Measurements from ENCODE around the gene SLAMF8. TPM values are rescaled to one million over a fixed set of nuclear protein-coding genes. Genes with fewer than 3 reads are reported as not detected.

SLAMF8 gene
- 0.42 and 0.51 TPM in 2 replicates for polyA plus RNA-seq (2013)

DNA sequence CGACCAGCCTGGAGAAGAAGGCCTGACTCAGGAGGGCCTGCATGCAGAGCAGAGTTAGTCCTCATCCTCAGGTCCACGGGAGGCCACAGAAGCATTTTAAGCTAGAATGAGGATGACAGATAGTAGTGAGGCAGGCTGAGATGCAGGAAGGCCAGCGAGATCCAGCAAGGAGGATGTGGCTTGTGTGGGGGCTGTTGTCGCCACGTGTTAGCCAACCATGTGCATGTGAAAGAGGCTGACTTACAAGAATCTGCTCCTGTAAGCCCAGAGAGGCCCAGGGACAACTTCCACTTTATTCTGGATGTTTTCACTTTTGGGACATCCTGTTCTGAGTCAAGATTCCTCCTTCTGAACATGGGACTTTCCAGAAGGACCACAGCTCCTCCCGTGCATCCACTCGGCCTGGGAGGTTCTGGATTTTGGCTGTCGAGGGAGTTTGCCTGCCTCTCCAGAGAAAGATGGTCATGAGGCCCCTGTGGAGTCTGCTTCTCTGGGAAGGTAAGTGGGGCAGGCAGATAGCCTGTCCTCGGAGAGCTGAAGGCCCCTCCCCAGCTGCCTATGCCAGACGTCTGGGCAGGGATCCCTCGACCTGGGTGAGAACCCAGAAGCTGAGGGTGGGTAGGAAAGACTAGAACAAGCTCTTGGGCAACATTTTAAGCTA lies at the start of gene SLAMF8:
Gene SLAMF8, plus strand, starts transcription at position 433 of the 661 bp plus-strand sequence. Its CDS starts 26 bp downstream, at position 459.
- Histone ChIP-seq H2BK120ac (ENCODE audit: insufficient read depth, low read length, poor library complexity) (no peak within 1 kb of the TSS), H3K36me3 (ENCODE audit: control insufficient read depth in 1 of 2, insufficient read depth in 2 of 2, low read length in 2 of 2) (no peaks in the 10 kb centered on the region), H3K9me3 (ENCODE audit: insufficient read depth, low read depth, low read length) (no peaks in the 10 kb centered on the region), H4K8ac (ENCODE audit: low read depth, low read length) (no peak within 1 kb of the TSS), H3K4me1 (ENCODE audit: control insufficient read depth in 1 of 2, insufficient read depth in 2 of 2, low read length in 2 of 2) (peaks cover 18 to 26% of the 10 kb centered on the region in 2 experiments), H3K27ac (ENCODE audit: low read depth, low read length) (peak within 1 kb of the TSS; percentile 15), H3K4ac (ENCODE audit: low read depth, low read length) (no peak within 1 kb of the TSS), H3K9ac (ENCODE audit: low read length) (no peak within 1 kb of the TSS), H3K79me1 (ENCODE audit: low read length) (peaks cover 2% of the 10 kb centered on the region), H3K23ac (ENCODE audit: low read length) (no peak within 1 kb of the TSS), H2AFZ (ENCODE audit: insufficient read depth, low read length, poor library complexity) (no peak within 1 kb of the TSS), H3K14ac (ENCODE audit: low read length) (no peak within 1 kb of the TSS), H3K4me3 (ENCODE audit: low read depth, low read length) (no peak within 1 kb of the TSS), H3K4me2 (ENCODE audit: low read length) (no peak within 1 kb of the TSS), H3K27me3 (ENCODE audit: insufficient read depth, low read length) (no peaks in the 10 kb centered on the region), H3K79me2 (ENCODE audit: control insufficient read depth, insufficient read depth, low read length, poor library complexity) (no peaks in the 10 kb centered on the region), H3K18ac (ENCODE audit: low read length) (no peak within 1 kb of the TSS), H2BK5ac (ENCODE audit: low read depth, low read length, poor library complexity) (no peak within 1 kb of the TSS), H4K12ac (ENCODE audit: low read depth, low read length) (no peak within 1 kb of the TSS), H2BK12ac (ENCODE audit: low read length) (peak within 1 kb of the TSS; percentile 3), H4K91ac (ENCODE audit: low read depth, low read length) (peak within 1 kb of the TSS; percentile 7), H2AK5ac (ENCODE audit: low read length) (no peak within 1 kb of the TSS)
- DNase-seq = peak in 1 of 2 donors; percentile 38
- WGBS (ENCODE audit: extremely low coverage, insufficient coverage, insufficient read length) = no CpG with 5 or more reads among the region's 11 CpGs

DNA sequence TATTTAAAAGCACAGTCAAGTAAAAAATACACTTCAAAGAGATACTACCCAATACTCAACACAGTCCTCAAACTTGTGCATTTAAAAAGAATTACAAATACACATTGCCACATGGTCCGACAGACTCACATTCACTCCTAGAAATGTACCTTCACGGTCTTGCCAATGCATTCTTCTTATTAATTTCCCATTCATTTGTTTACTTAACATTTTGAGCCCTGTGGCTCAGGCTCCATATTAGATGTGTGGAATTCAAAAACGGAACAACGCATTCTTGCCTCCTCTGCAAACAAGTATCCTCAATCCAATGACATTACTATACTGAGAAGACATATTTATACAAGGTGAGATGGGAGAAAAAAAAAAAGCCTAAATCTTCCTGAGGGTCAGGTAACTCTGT lies 48.4 kb upstream of the SLAMF8 start:
- Histone ChIP-seq H3K14ac (ENCODE audit: low read length) (no peak overlapping the region), H4K91ac (ENCODE audit: low read depth, low read length) (no peak overlapping the region), H3K4me2 (ENCODE audit: low read length) (no peak overlapping the region), H3K4me3 (ENCODE audit: low read depth, low read length) (no peak overlapping the region), H3K9ac (ENCODE audit: low read length) (no peak overlapping the region), H4K8ac (ENCODE audit: low read depth, low read length) (no peak overlapping the region), H2BK120ac (ENCODE audit: insufficient read depth, low read length, poor library complexity) (no peak overlapping the region), H3K4ac (ENCODE audit: low read depth, low read length) (no peak overlapping the region), H2AFZ (ENCODE audit: insufficient read depth, low read length, poor library complexity) (no peak overlapping the region), H2BK5ac (ENCODE audit: low read depth, low read length, poor library complexity) (no peak overlapping the region), H3K9me3 (ENCODE audit: insufficient read depth, low read depth, low read length) (no peaks in the 10 kb centered on the region), H3K36me3 (ENCODE audit: control insufficient read depth in 1 of 2, insufficient read depth in 2 of 2, low read length in 2 of 2) (peaks cover 0 to 3% of the 10 kb centered on the region in 2 experiments), H2AK5ac (ENCODE audit: low read length) (no peak overlapping the region), H4K12ac (ENCODE audit: low read depth, low read length) (no peak overlapping the region), H2BK12ac (ENCODE audit: low read length) (no peak overlapping the region), H3K27ac (ENCODE audit: low read depth, low read length) (no peak overlapping the region), H3K27me3 (ENCODE audit: insufficient read depth, low read length) (no peaks in the 10 kb centered on the region), H3K23ac (ENCODE audit: low read length) (no peak overlapping the region), H3K79me2 (ENCODE audit: control insufficient read depth, insufficient read depth, low read length, poor library complexity) (no peaks in the 10 kb centered on the region), H3K18ac (ENCODE audit: low read length) (no peak overlapping the region), H3K4me1 (ENCODE audit: control insufficient read depth in 1 of 2, insufficient read depth in 2 of 2, low read length in 2 of 2) (peaks cover 0 to 9% of the 10 kb centered on the region in 2 experiments), H3K79me1 (ENCODE audit: low read length) (peaks cover 3% of the 10 kb centered on the region)
- no CpG with 5 or more reads among the region's 4 CpGs for WGBS (ENCODE audit: extremely low coverage, insufficient coverage, insufficient read length)
- no peak for DNase-seq

DNA sequence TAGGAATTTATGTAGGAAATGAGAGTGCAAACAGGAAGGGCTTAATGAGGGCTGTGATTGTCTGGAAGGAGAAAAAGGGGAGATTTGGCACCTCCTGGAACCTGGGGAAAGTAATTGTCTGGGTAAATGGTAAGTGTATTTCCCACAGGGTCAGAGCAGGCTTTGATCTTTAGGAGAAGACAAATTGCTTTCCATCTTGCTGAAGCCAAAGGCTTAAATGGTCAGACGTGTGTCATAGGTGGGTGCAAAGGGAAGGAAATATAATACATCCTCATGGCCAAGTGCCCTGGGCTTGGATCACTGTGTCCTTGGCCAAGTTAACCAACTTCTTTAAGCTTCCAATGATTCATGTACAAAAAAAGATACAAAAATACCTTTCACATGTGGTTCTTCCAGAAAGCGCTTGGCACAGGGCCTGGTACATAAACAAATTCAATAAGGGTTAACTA lies 47.2 kb upstream of the SLAMF8 start:
- H2BK120ac ChIP-seq (ENCODE audit: insufficient read depth, low read length, poor library complexity) = no peak overlapping the region
- H3K9ac ChIP-seq (ENCODE audit: low read length) = no peak overlapping the region
- no peaks in the 10 kb centered on the region for H3K79me2 ChIP-seq (ENCODE audit: control insufficient read depth, insufficient read depth, low read length, poor library complexity)
- H4K12ac ChIP-seq (ENCODE audit: low read depth, low read length) = no peak overlapping the region
- no peak overlapping the region for H3K27ac ChIP-seq (ENCODE audit: low read depth, low read length)
- H3K14ac ChIP-seq (ENCODE audit: low read length) = no peak overlapping the region
- H4K8ac ChIP-seq (ENCODE audit: low read depth, low read length) = no peak overlapping the region
- WGBS (ENCODE audit: extremely low coverage, insufficient coverage, insufficient read length) = no CpG with 5 or more reads among the region's 2 CpGs
- H3K4me2 ChIP-seq (ENCODE audit: low read length) = no peak overlapping the region
- H2BK12ac ChIP-seq (ENCODE audit: low read length) = no peak overlapping the region
- no peak overlapping the region for H3K4me3 ChIP-seq (ENCODE audit: low read depth, low read length)
- no peak overlapping the region for H2AK5ac ChIP-seq (ENCODE audit: low read length)
- H3K4me1 ChIP-seq (ENCODE audit: control insufficient read depth in 1 of 2, insufficient read depth in 2 of 2, low read length in 2 of 2) = peaks cover 5 to 17% of the 10 kb centered on the region in 2 experiments
- H2AFZ ChIP-seq (ENCODE audit: insufficient read depth, low read length, poor library complexity) = no peak overlapping the region
- no peak overlapping the region for H3K4ac ChIP-seq (ENCODE audit: low read depth, low read length)
- H3K27me3 ChIP-seq (ENCODE audit: insufficient read depth, low read length) = no peaks in the 10 kb centered on the region
- no peak overlapping the region for H2BK5ac ChIP-seq (ENCODE audit: low read depth, low read length, poor library complexity)
- DNase-seq = no peak
- H3K18ac ChIP-seq (ENCODE audit: low read length) = no peak overlapping the region
- H3K9me3 ChIP-seq (ENCODE audit: insufficient read depth, low read depth, low read length) = no peaks in the 10 kb centered on the region
- H3K36me3 ChIP-seq (ENCODE audit: control insufficient read depth in 1 of 2, insufficient read depth in 2 of 2, low read length in 2 of 2) = peaks cover 0 to 3% of the 10 kb centered on the region in 2 experiments
- H3K23ac ChIP-seq (ENCODE audit: low read length) = no peak overlapping the region
- peaks cover 3% of the 10 kb centered on the region for H3K79me1 ChIP-seq (ENCODE audit: low read length)
- H4K91ac ChIP-seq (ENCODE audit: low read depth, low read length) = no peak overlapping the region

DNA sequence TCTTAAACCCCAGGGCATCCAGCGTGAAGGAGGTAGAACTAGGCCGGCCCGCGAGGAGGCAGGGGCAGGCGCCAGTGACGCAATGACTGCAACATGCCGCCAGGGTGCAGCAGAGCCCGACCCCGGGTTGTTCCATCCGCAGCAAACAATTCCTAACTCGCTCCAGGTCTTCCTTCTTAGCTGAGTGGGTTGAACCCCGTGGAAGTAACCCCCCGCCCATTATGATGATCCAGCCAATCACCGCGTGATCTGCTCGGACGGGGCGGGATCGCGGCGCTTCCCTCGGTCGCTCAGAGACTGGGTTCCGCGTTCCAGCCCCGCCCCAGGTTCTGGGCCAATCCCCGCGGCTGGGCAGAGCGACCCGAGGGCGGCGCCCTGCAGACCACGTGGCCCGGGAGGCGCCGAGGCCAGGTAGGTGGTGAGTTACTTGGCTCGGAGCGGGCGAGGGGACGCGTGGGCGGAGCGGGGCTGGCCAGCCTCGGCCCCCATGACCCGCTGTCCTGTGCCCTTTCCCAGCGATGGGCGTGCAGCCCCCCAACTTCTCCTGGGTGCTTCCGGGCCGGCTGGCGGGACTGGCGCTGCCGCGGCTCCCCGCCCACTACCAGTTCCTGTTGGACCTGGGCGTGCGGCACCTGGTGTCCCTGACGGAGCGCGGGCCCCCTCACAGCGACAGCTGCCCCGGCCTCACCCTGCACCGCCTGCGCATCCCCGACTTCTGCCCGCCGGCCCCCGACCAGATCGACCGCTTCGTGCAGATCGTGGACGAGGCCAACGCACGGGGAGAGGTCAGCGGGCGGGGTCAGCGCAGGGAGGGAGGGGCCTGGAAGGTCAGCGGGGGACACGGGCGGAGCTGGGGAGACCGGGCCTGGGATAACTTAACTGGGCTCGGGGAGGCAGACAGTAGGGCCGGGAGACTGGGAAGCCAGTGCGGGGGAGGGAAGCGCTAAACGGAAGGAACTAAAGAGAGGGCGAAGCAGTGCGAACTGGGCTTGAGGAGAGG lies 45.8 kb upstream of the SLAMF8 start, which contains the start of gene DUSP23:
Gene DUSP23, plus strand, starts transcription at position 380 of the 1,000 bp plus-strand sequence. Its CDS starts 139 bp downstream, at position 519.
- peak within 1 kb of the TSS; percentile 78 for H3K4me3 ChIP-seq (ENCODE audit: low read depth, low read length)
- H3K9me3 ChIP-seq (ENCODE audit: insufficient read depth, low read depth, low read length) = no peaks in the 10 kb centered on the region
- peak within 1 kb of the TSS; percentile 2 for H3K27ac ChIP-seq (ENCODE audit: low read depth, low read length)
- H3K36me3 ChIP-seq (ENCODE audit: control insufficient read depth in 1 of 2, insufficient read depth in 2 of 2, low read length in 2 of 2) = peaks cover 0 to 3% of the 10 kb centered on the region in 2 experiments
- no peak within 1 kb of the TSS for H3K9ac ChIP-seq (ENCODE audit: low read length)
- no peaks in the 10 kb centered on the region for H3K27me3 ChIP-seq (ENCODE audit: insufficient read depth, low read length)
- no peak within 1 kb of the TSS for H2BK12ac ChIP-seq (ENCODE audit: low read length)
- peaks cover 5 to 17% of the 10 kb centered on the region in 2 experiments for H3K4me1 ChIP-seq (ENCODE audit: control insufficient read depth in 1 of 2, insufficient read depth in 2 of 2, low read length in 2 of 2)
- H4K12ac ChIP-seq (ENCODE audit: low read depth, low read length) = peak within 1 kb of the TSS; percentile 64
- H3K4me2 ChIP-seq (ENCODE audit: low read length) = peak within 1 kb of the TSS; percentile 77
- peak; percentile 98 to 99 for DNase-seq
- H3K79me1 ChIP-seq (ENCODE audit: low read length) = peaks cover 3% of the 10 kb centered on the region
- peak within 1 kb of the TSS; percentile 72 for H4K8ac ChIP-seq (ENCODE audit: low read depth, low read length)
- H3K23ac ChIP-seq (ENCODE audit: low read length) = no peak within 1 kb of the TSS
- no peak within 1 kb of the TSS for H2BK5ac ChIP-seq (ENCODE audit: low read depth, low read length, poor library complexity)
- WGBS (ENCODE audit: extremely low coverage, insufficient coverage, insufficient read length) = no CpG with 5 or more reads among the region's 88 CpGs
- peak within 1 kb of the TSS; percentile 3 for H3K14ac ChIP-seq (ENCODE audit: low read length)
- no peak within 1 kb of the TSS for H2AK5ac ChIP-seq (ENCODE audit: low read length)
- no peaks in the 10 kb centered on the region for H3K79me2 ChIP-seq (ENCODE audit: control insufficient read depth, insufficient read depth, low read length, poor library complexity)
- peak within 1 kb of the TSS; percentile 32 for H3K18ac ChIP-seq (ENCODE audit: low read length)
- H2BK120ac ChIP-seq (ENCODE audit: insufficient read depth, low read length, poor library complexity) = no peak within 1 kb of the TSS
- peak within 1 kb of the TSS; percentile 59 for H4K91ac ChIP-seq (ENCODE audit: low read depth, low read length)
- peak within 1 kb of the TSS; percentile 24 for H2AFZ ChIP-seq (ENCODE audit: insufficient read depth, low read length, poor library complexity)
- no peak within 1 kb of the TSS for H3K4ac ChIP-seq (ENCODE audit: low read depth, low read length)
